ENCODE data around the gene SLC38A5.

SLC38A5 gene

GRCh38 chrX:48514126-48514806 lies 44.2 kb upstream of the SLC38A5 start:
- Histone ChIP-seq H3K27me3 (ENCODE audit: insufficient read depth, low read depth, severe bottlenecking) (peaks cover 16% of the 10 kb centered on the region), H3K9me3 (ENCODE audit: severe bottlenecking) (no peaks in the 10 kb centered on the region), H3K27ac (no peak overlapping the region), H3K36me3 (no peaks in the 10 kb centered on the region; the same call in 1 of the 2 replicates), H3K4me3 (ENCODE audit: low read depth, low read length) (no peak overlapping the region)
- TF ChIP-seq CTCF (IDR thresholded peaks at IDR 0.05; ENCODE audit: low read depth, low read length) = no peak
- no peak for DNase-seq

GRCh38 chrX:48513670-48514069 lies 43.6 kb upstream of the SLC38A5 start:
- H3K36me3 ChIP-seq = no peaks in the 10 kb centered on the region; the same call in 1 of the 2 replicates
- peaks cover 16% of the 10 kb centered on the region for H3K27me3 ChIP-seq (ENCODE audit: insufficient read depth, low read depth, severe bottlenecking)
- H3K27ac ChIP-seq = no peak overlapping the region
- no peak overlapping the region for H3K4me3 ChIP-seq (ENCODE audit: low read depth, low read length)
- no peak for TF ChIP-seq CTCF (IDR thresholded peaks at IDR 0.05; ENCODE audit: low read depth, low read length)
- H3K9me3 ChIP-seq (ENCODE audit: severe bottlenecking) = no peaks in the 10 kb centered on the region
- no peak for DNase-seq

GRCh38 chrX:48512371-48512935 lies 42.4 kb upstream of the SLC38A5 start:
- Histone ChIP-seq H3K36me3 (no peaks in the 10 kb centered on the region; the same call in 1 of the 2 replicates), H3K4me3 (ENCODE audit: low read depth, low read length) (no peak overlapping the region), H3K27ac (no peak overlapping the region), H3K27me3 (ENCODE audit: insufficient read depth, low read depth, severe bottlenecking) (peaks cover 16% of the 10 kb centered on the region), H3K9me3 (ENCODE audit: severe bottlenecking) (no peaks in the 10 kb centered on the region)
- DNase-seq = no peak
- no peak for TF ChIP-seq CTCF (IDR thresholded peaks at IDR 0.05; ENCODE audit: low read depth, low read length)

GRCh38 chrX:48511560-48511959 lies 41.5 kb upstream of the SLC38A5 start:
- TF ChIP-seq CTCF (IDR thresholded peaks at IDR 0.05; ENCODE audit: low read depth, low read length) = peak; percentile 71
- H3K36me3 ChIP-seq = no peaks in the 10 kb centered on the region; the same call in 1 of the 2 replicates
- H3K9me3 ChIP-seq (ENCODE audit: severe bottlenecking) = no peaks in the 10 kb centered on the region
- peak; percentile 39 for DNase-seq
- H3K27ac ChIP-seq = no peak overlapping the region
- H3K4me3 ChIP-seq (ENCODE audit: low read depth, low read length) = no peak overlapping the region
- peaks cover 12% of the 10 kb centered on the region for H3K27me3 ChIP-seq (ENCODE audit: insufficient read depth, low read depth, severe bottlenecking)

GRCh38 chrX:48509619-48510018 lies 39.6 kb upstream of the SLC38A5 start:
- peaks cover 12% of the 10 kb centered on the region for H3K27me3 ChIP-seq (ENCODE audit: insufficient read depth, low read depth, severe bottlenecking)
- no peaks in the 10 kb centered on the region for H3K9me3 ChIP-seq (ENCODE audit: severe bottlenecking)
- H3K4me3 ChIP-seq (ENCODE audit: low read depth, low read length) = no peak overlapping the region; the same call in 1 of the 2 replicates
- DNase-seq = no peak
- no peak for TF ChIP-seq CTCF (IDR thresholded peaks at IDR 0.05; ENCODE audit: low read depth, low read length)
- H3K36me3 ChIP-seq = no peaks in the 10 kb centered on the region
- H3K27ac ChIP-seq = no peak overlapping the region
